Measurements from ENCODE around the gene MAGI2.

GRCh38 chr7:78218051-78218450 is 1235.4 kb downstream of the MAGI2 start:
- TF ChIP-seq CTCF (conservative IDR thresholded peaks at IDR 0.05; ENCODE audit: low read depth in 2 of 2) = no peak
- no peak for TF ChIP-seq POLR2AphosphoS5 (IDR thresholded peaks at IDR 0.05; ENCODE audit: low read depth)
- TF ChIP-seq EZH2phosphoT487 (IDR thresholded peaks at IDR 0.05; ENCODE audit: unreplicated experiment) = no peak
- no peak for TF ChIP-seq EZH2 (IDR thresholded peaks at IDR 0.05; ENCODE audit: low read depth, unreplicated experiment)
- TF ChIP-seq CREB1 (CRISPR knock-in tag; IDR thresholded peaks at IDR 0.05; ENCODE audit: low read depth) = no peak
- no peak for TF ChIP-seq REST (IDR thresholded peaks at IDR 0.05; ENCODE audit: unreplicated experiment)
- no peak for TF ChIP-seq JUNB (IDR thresholded peaks at IDR 0.05; ENCODE audit: unreplicated experiment)
- no peak for TF ChIP-seq ZNF331 (CRISPR knock-in tag; IDR thresholded peaks at IDR 0.05; ENCODE audit: low read depth)
- no peak for TF ChIP-seq STAT1 (IDR thresholded peaks at IDR 0.05; ENCODE audit: unreplicated experiment)
